GM12891 (cell line): Measurements from ENCODE around the gene FAM131B.

ENCODE experiments used
- POLR2A ChIP-seq: IDR thresholded peaks from 2 replicates; pipeline ENCODE4 v1.6.1; 2011; ENCODE audit warnings: low read depth, low read length, control low read depth
- POLR2AphosphoS5 ChIP-seq: IDR thresholded peaks from 2 replicates; pipeline ENCODE4 v1.6.1; 2011; ENCODE audit warnings: low read depth, low read length, control low read depth
- POU2F2 ChIP-seq: IDR thresholded peaks from 2 replicates; pipeline ENCODE4 v1.6.1; 2011; ENCODE audit warnings: low read depth, mild to moderate bottlenecking, control low read depth, low read length, moderate library complexity
- SPI1 ChIP-seq: IDR thresholded peaks from 2 replicates; pipeline ENCODE4 v1.6.1; 2011; ENCODE audit warnings: low read depth, low read length, control low read depth
- TAF1 ChIP-seq: IDR thresholded peaks from 2 replicates; pipeline ENCODE4 v1.6.1; 2011; ENCODE audit warnings: low read depth, low read length, control low read depth

DNA sequence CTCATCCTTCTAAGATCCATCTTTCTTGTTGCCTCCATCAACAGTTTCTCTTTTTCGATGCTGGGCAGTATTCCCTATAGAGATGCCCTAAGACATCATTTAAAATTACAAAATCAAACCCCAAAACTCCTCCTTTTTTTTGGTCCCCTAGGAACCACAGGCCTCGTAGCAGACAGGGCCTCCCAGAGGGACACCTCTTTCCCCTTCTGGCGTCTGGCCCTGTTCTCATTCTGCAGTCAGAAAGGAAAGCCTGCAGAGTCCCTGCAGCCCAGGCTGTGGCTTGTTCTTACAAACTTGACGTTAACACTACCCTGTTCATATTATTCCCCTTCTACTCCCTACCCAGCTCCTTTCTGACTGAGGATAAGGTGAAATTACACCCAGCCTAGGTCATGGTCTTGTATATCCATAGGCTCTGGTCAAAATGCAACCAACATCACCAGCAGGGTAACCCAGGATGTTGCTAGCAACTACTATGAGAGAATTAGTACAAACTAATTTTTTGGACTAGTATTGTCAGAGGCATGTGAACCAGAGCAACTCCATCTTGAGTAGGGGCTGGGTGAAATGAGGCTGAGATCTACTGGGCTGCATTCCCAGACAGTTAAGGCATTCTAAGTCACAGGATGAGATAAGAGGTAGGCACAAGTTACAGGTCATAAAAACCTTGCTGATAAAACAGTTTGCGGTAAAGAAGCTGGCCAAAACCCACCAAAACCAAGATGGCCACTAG, 49.6 kb upstream of the FAM131B start:
- TF ChIP-seq POLR2AphosphoS5 (no peak), POLR2A (no peak), POU2F2 (no peak), TAF1 (no peak), SPI1 (no peak)
